Sigmoid colon (tissue), 7 donors: ENCODE data around the gene AHCYL2. TPM values are rescaled to one million over a fixed set of nuclear protein-coding genes. Genes with fewer than 3 reads are reported as not detected.
A peak's percentile ranks its signal among the peaks of the same experiment; 100 is the strongest.

Source experiments
- DNase-seq: peaks from one replicate; pipeline ENCODE4 v3.0.0-alpha.2; 2019
- H3K27ac ChIP-seq, 4 donors: fragments of 200-600 bp; sonication (generic); one replicate each; pipeline ENCODE4 v1.5.1; 2016 to 2019; ENCODE audit warnings: mild to moderate bottlenecking in 1 of 4
- H3K27me3 ChIP-seq, 3 donors: fragments of 200-600 bp; sonication (generic); one replicate each; pipeline ENCODE4 v1.5.1; 2019; ENCODE audit warnings: mild to moderate bottlenecking in 1 of 3
- H3K36me3 ChIP-seq, 4 donors: fragments of 200-600 bp; sonication (generic); one replicate each; pipeline ENCODE4 v1.5.1; 2016 to 2019
- H3K4me1 ChIP-seq, 4 donors: fragments of 200-600 bp; sonication (generic); one replicate each; pipeline ENCODE4 v1.5.1; 2017 to 2019
- H3K4me3 ChIP-seq, 4 donors: fragments of 200-600 bp; sonication (generic); one replicate each; pipeline ENCODE4 v1.5.1; 2017 to 2019; ENCODE audit warnings: mild to moderate bottlenecking in 2 of 4, moderate library complexity in 1 of 4
- H3K9me3 ChIP-seq, 4 donors: fragments of 200-600 bp in 3 of 4; sonication (generic) in 3 of 4; one replicate each; pipeline versions ENCODE4 v1.5.1 to v1.6.1; 2013 to 2019
- CTCF ChIP-seq, 4 experiments: fragments of 450-650 bp in 3 of 4; fragments of 200-600 bp in 1 of 4; IDR thresholded peaks; one replicate each; pipeline ENCODE4 v1.5.1; 2016 to 2019; ENCODE audit warnings: antibody characterized with exemption in 4 of 4, mild to moderate bottlenecking in 3 of 4, moderate library complexity in 2 of 4
- EP300 ChIP-seq, 4 donors: sonication (generic); formaldehyde crosslinking; IDR thresholded peaks; one replicate each; pipeline ENCODE4 v1.6.1; 2017; ENCODE audit warnings: antibody characterized with exemption in 4 of 4
- POLR2A ChIP-seq, 2 donors: fragments of 450-650 bp; IDR thresholded peaks; one replicate each; pipeline ENCODE4 v1.6.1; 2016; ENCODE audit warnings: antibody characterized with exemption in 2 of 2, mild to moderate bottlenecking in 2 of 2, moderate library complexity in 2 of 2
- POLR2AphosphoS5 ChIP-seq, 4 donors: sonication (generic); formaldehyde crosslinking; IDR thresholded peaks; one replicate each; pipeline ENCODE4 v1.6.1; 2017; ENCODE audit warnings: antibody characterized with exemption in 4 of 4
- WGBS, 2 donors: extraction: QIAGEN DNeasy Blood & Tissue Kit; methylation state at CpG; one replicate each; pipeline ENCODE4 v1.1.7; 2013; 5-methylcytosine and 5-hydroxymethylcytosine counted together
- intact Hi-C: fragments of 100-400 bp; cut with DNase I; formaldehyde crosslinking; loops from one replicate; pipeline ENCODE4 v1.15.1; 2023
- polyA plus RNA-seq, 3 donors: library from polyadenylated mRNA; stranded (reverse); fragments of 200-250 nt; gene quantifications; one replicate each; pipeline ENCODE4 v1.2.3, GENCODE V29; 2013
- total RNA-seq, 4 donors: library from RNA; depleted of rRNA; stranded (reverse); fragments of >200 nt; gene quantifications; one replicate each; pipeline ENCODE4 v1.1.0, GENCODE V29; 2016
- donor health status: healthy with polysubstance abuse.
- donor health status: Bipolar disorder and iron deficiency.
- donor health status: healthy.

AHCYL2 gene
- total and polyA plus RNA-seq, 7 donors = 12.5 to 219 (median 16.8) TPM

GRCh38 chr7:129307592-129307991 is 82.8 kb downstream of the AHCYL2 start:
- H3K4me3 ChIP-seq = no peak overlapping the region
- no peak for DNase-seq
- H3K36me3 ChIP-seq = no peaks in the 10 kb centered on the region
- 96 to 97% methylated on average over 3 of the region's 3 CpGs for WGBS, 2 donors
- no peak for TF ChIP-seq POLR2AphosphoS5 (IDR thresholded peaks at IDR 0.05)
- TF ChIP-seq CTCF (IDR thresholded peaks at IDR 0.05) = no peak
- TF ChIP-seq EP300 (IDR thresholded peaks at IDR 0.05) = no peak
- no peak for TF ChIP-seq POLR2A (IDR thresholded peaks at IDR 0.05)
- H3K4me1 ChIP-seq = no peaks in the 10 kb centered on the region
- no peak overlapping the region for H3K27ac ChIP-seq
- H3K27me3 ChIP-seq = no peaks in the 10 kb centered on the region
- intact Hi-C loops = no loop called here
- H3K9me3 ChIP-seq = no peaks in the 10 kb centered on the region

GRCh38 chr7:129308047-129308446 is 83.2 kb downstream of the AHCYL2 start:
- H3K27ac ChIP-seq = no peak overlapping the region
- intact Hi-C loops = no loop called here
- WGBS, 2 donors = 91 to 97% methylated on average over 1 of the region's 1 CpG
- DNase-seq = no peak
- TF ChIP-seq EP300 (IDR thresholded peaks at IDR 0.05) (no peak), POLR2A (IDR thresholded peaks at IDR 0.05) (no peak), CTCF (IDR thresholded peaks at IDR 0.05) (no peak), POLR2AphosphoS5 (IDR thresholded peaks at IDR 0.05) (no peak)
- no peaks in the 10 kb centered on the region for H3K27me3 ChIP-seq
- H3K4me3 ChIP-seq = no peak overlapping the region
- no peaks in the 10 kb centered on the region for H3K9me3 ChIP-seq
- no peaks in the 10 kb centered on the region for H3K4me1 ChIP-seq
- no peaks in the 10 kb centered on the region for H3K36me3 ChIP-seq

GRCh38 chr7:129311429-129311828 is 86.6 kb downstream of the AHCYL2 start:
- TF ChIP-seq CTCF (IDR thresholded peaks at IDR 0.05) (no peak), EP300 (IDR thresholded peaks at IDR 0.05) (no peak), POLR2A (IDR thresholded peaks at IDR 0.05) (no peak), POLR2AphosphoS5 (IDR thresholded peaks at IDR 0.05) (no peak)
- Histone ChIP-seq H3K4me1 (peaks cover 0 to 3% (median 0%) of the 10 kb centered on the region in 4 donors), H3K4me3 (no peak overlapping the region), H3K27ac (no peak overlapping the region), H3K36me3 (no peaks in the 10 kb centered on the region), H3K9me3 (no peaks in the 10 kb centered on the region), H3K27me3 (no peaks in the 10 kb centered on the region)
- no peak for DNase-seq
- intact Hi-C loops = no loop called here
- 86 to 87% methylated on average over 5 of the region's 5 CpGs for WGBS, 2 donors

- TF ChIP-seq POLR2A (IDR thresholded peaks at IDR 0.05) (no peak), CTCF (IDR thresholded peaks at IDR 0.05) (no peak), POLR2AphosphoS5 (IDR thresholded peaks at IDR 0.05) (no peak), EP300 (IDR thresholded peaks at IDR 0.05) (no peak)
- no peak for DNase-seq
- Histone ChIP-seq H3K4me3 (no peak overlapping the region), H3K27ac (no peak overlapping the region), H3K27me3 (no peaks in the 10 kb centered on the region), H3K36me3 (no peaks in the 10 kb centered on the region), H3K4me1 (peaks cover 0 to 3% (median 0%) of the 10 kb centered on the region in 4 donors), H3K9me3 (no peaks in the 10 kb centered on the region)
- WGBS, 2 donors = 93 to 95% methylated on average over 3 of the region's 3 CpGs
- intact Hi-C loops = no loop called here
These were observed 88.5 kb downstream of the AHCYL2 start for GRCh38 chr7:129313282-129313681.

- no peak overlapping the region for H3K4me3 ChIP-seq
- peaks cover 0 to 3% (median 0%) of the 10 kb centered on the region in 4 donors for H3K4me1 ChIP-seq
- 84 to 91% methylated on average over 2 of the region's 2 CpGs for WGBS, 2 donors
- no peaks in the 10 kb centered on the region for H3K9me3 ChIP-seq
- DNase-seq = no peak
- no peak for TF ChIP-seq CTCF (IDR thresholded peaks at IDR 0.05)
- TF ChIP-seq POLR2AphosphoS5 (IDR thresholded peaks at IDR 0.05) = no peak
- no peak for TF ChIP-seq POLR2A (IDR thresholded peaks at IDR 0.05)
- TF ChIP-seq EP300 (IDR thresholded peaks at IDR 0.05) = no peak
- H3K27me3 ChIP-seq = no peaks in the 10 kb centered on the region
- H3K36me3 ChIP-seq = no peaks in the 10 kb centered on the region
- intact Hi-C loops = no loop called here
- peak overlapping the region in 1 of 4 donors; percentile 3 for H3K27ac ChIP-seq
These were observed 91.1 kb downstream of the AHCYL2 start for GRCh38 chr7:129315960-129316359.
